ENCODE results near the gene TMEM86B. TPM values are rescaled to one million over a fixed set of nuclear protein-coding genes. Genes with fewer than 3 reads are reported as not detected.
A peak's percentile ranks its signal among the peaks of the same experiment; 100 is the strongest.

The TMEM86B gene
- total and polyA plus RNA-seq, 2 experiments from 2014 or later: 1.1 to 3.2 TPM

DNA sequence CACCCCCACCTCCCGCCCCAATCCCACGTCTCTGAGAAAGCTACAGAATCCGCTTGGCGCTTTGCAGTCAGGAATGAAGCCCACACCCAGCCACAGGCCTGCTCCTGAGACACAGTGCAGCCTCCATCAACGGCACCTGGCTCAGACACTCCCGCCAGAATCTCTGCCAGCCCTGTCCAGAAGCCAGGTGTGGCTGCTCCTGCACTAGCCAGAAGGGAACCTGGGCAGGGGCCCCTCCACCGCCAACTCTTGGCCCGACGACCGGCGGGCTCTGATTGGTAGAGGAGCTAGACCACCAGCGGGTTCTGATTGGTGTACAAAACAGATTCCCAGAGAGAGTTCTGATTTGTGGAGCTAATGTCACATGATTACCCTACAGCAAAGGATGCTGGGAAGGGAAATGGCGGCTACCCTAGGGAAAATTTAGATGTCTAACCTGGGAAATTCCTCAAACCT, 33.1 kb upstream of the TMEM86B start:
- Mint-ChIP-seq H3K4me1 (peaks cover 23% of the 10 kb centered on the region), H3K4me3 (no peak overlapping the region; the same call in 2 of the 3 replicates), H3K27me3 (ENCODE audit: insufficient read depth, low read depth, poor library complexity) (peaks cover 12% of the 10 kb centered on the region), H3K27ac (no peak overlapping the region), H3K36me3 (ENCODE audit: low read depth) (peaks cover 10% of the 10 kb centered on the region), H3K9me3 (peaks cover 6% of the 10 kb centered on the region)
- ATAC-seq (no peak), DNase-seq (ENCODE audit: low spot score) (peak; percentile 77)
- 0 out of 2 replicates have a peak, but pooled peaks cover 4% of the 10 kb centered on the region for H3K9me2 ChIP-seq (ENCODE audit: insufficient read depth)
- peaks cover 13% of the 10 kb centered on the region; the same call in 1 of the 2 replicates for H4K20me1 ChIP-seq (replicated peaks; ENCODE audit: insufficient read depth)
- H3K4me2 ChIP-seq: no peak overlapping the region
- no peak overlapping the region for H2AFZ ChIP-seq
- no peaks in the 10 kb centered on the region for H3K27me3 ChIP-seq (ENCODE audit: insufficient read depth)
- peaks cover 25% of the 10 kb centered on the region for H3F3A ChIP-seq (replicated peaks; ENCODE audit: low read depth)
- no peak overlapping the region for H3K27ac ChIP-seq (ENCODE audit: low read depth)
- TF ChIP-seq NANOG (IDR thresholded peaks at IDR 0.05; ENCODE audit: borderline replicate concordance) (no peak), POLR2AphosphoS5 (IDR thresholded peaks at IDR 0.05; ENCODE audit: low read depth) (peak; percentile 38; the same call in 1 of the 2 replicates)
- TF ChIP-seq, protein P1, sequence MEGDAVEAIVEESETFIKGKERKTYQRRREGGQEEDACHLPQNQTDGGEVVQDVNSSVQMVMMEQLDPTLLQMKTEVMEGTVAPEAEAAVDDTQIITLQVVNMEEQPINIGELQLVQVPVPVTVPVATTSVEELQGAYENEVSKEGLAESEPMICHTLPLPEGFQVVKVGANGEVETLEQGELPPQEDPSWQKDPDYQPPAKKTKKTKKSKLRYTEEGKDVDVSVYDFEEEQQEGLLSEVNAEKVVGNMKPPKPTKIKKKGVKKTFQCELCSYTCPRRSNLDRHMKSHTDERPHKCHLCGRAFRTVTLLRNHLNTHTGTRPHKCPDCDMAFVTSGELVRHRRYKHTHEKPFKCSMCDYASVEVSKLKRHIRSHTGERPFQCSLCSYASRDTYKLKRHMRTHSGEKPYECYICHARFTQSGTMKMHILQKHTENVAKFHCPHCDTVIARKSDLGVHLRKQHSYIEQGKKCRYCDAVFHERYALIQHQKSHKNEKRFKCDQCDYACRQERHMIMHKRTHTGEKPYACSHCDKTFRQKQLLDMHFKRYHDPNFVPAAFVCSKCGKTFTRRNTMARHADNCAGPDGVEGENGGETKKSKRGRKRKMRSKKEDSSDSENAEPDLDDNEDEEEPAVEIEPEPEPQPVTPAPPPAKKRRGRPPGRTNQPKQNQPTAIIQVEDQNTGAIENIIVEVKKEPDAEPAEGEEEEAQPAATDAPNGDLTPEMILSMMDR (conservative IDR thresholded peaks at IDR 0.05; ENCODE audit: low read depth in 2 of 2): no peak
- H3K36me3 ChIP-seq (ENCODE audit: insufficient read depth): no peaks in the 10 kb centered on the region
- H3K4me3 ChIP-seq: no peak overlapping the region
- H3K4me1 ChIP-seq (ENCODE audit: insufficient read depth): peaks cover 11% of the 10 kb centered on the region
- H3K79me2 ChIP-seq (replicated peaks; ENCODE audit: insufficient read depth): peaks cover 18% of the 10 kb centered on the region

DNA sequence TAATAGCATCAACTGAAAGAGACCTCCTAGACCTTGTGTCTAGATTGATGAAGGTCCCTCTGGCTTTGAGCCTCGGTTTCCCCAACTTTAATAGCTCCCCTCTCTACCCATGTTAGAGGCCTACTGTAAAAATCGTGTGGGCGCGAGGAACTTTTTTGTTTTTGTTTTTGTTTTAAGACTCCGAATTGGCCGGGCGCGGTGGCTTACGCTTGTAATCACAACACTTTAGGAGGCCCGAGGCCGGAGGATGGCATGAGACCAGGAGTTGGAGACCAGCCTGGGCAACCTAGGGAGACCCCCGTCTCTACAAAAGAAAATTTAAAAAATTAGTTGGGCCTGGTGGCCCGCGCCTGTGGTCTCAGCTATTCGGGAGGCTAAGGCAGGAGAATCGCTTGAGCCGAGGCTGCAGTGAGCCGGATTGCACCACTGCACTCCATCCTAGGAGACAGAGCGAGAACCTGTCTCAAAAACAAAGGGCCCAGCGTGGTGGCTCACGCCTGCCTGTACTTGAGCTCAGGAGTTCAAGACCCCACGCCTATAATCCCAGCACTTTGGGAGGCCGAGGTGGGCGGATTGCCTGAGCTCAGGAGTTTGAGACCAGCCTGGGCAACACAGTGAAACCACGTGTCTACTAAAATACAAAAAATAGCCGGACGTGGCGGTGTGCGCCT, 31.1 kb upstream of the TMEM86B start:
- H3K9me3 Mint-ChIP-seq: no peaks in the 10 kb centered on the region; the same call in 2 of the 3 replicates
- TF ChIP-seq, protein P1 (conservative IDR thresholded peaks at IDR 0.05; ENCODE audit: low read depth in 2 of 2): no peak
- TF ChIP-seq NANOG (IDR thresholded peaks at IDR 0.05; ENCODE audit: borderline replicate concordance): no peak
- no peak for TF ChIP-seq EZH2 (IDR thresholded peaks at IDR 0.05; ENCODE audit: low read depth, unreplicated experiment)
- TF ChIP-seq, protein P2, sequence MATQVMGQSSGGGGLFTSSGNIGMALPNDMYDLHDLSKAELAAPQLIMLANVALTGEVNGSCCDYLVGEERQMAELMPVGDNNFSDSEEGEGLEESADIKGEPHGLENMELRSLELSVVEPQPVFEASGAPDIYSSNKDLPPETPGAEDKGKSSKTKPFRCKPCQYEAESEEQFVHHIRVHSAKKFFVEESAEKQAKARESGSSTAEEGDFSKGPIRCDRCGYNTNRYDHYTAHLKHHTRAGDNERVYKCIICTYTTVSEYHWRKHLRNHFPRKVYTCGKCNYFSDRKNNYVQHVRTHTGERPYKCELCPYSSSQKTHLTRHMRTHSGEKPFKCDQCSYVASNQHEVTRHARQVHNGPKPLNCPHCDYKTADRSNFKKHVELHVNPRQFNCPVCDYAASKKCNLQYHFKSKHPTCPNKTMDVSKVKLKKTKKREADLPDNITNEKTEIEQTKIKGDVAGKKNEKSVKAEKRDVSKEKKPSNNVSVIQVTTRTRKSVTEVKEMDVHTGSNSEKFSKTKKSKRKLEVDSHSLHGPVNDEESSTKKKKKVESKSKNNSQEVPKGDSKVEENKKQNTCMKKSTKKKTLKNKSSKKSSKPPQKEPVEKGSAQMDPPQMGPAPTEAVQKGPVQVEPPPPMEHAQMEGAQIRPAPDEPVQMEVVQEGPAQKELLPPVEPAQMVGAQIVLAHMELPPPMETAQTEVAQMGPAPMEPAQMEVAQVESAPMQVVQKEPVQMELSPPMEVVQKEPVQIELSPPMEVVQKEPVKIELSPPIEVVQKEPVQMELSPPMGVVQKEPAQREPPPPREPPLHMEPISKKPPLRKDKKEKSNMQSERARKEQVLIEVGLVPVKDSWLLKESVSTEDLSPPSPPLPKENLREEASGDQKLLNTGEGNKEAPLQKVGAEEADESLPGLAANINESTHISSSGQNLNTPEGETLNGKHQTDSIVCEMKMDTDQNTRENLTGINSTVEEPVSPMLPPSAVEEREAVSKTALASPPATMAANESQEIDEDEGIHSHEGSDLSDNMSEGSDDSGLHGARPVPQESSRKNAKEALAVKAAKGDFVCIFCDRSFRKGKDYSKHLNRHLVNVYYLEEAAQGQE (IDR thresholded peaks at IDR 0.05; ENCODE audit: unreplicated experiment): no peak

More for the DNA sequence above, 31.1 kb upstream of the TMEM86B start:
- H3K4me2 ChIP-seq: peak overlapping the region; percentile 98
- H4K20me1 ChIP-seq (replicated peaks; ENCODE audit: insufficient read depth): peaks cover 32% of the 10 kb centered on the region
- peak overlapping the region; percentile 80 for H3K4me3 Mint-ChIP-seq
- 0 out of 2 replicates have a peak, but pooled peaks cover 4% of the 10 kb centered on the region for H3K9me2 ChIP-seq (ENCODE audit: insufficient read depth)
- peak overlapping the region; percentile 88; the same call in 1 of the 2 replicates for H2AFZ ChIP-seq
- peaks cover 4% of the 10 kb centered on the region; the same call in 2 of the 3 replicates for H3K36me3 Mint-ChIP-seq (ENCODE audit: low read depth)
- peak overlapping the region; percentile 90 for H3K4me3 ChIP-seq
- peaks cover 12% of the 10 kb centered on the region for H3K27me3 Mint-ChIP-seq (ENCODE audit: insufficient read depth, low read depth, poor library complexity)
- H3K36me3 ChIP-seq (ENCODE audit: insufficient read depth): no peaks in the 10 kb centered on the region
- peaks cover 44% of the 10 kb centered on the region for H3K4me1 Mint-ChIP-seq
- H3F3A ChIP-seq (replicated peaks; ENCODE audit: low read depth): peaks cover 25% of the 10 kb centered on the region
- no peaks in the 10 kb centered on the region for H3K27me3 ChIP-seq (ENCODE audit: insufficient read depth)
- peak overlapping the region; percentile 96 for H3K27ac Mint-ChIP-seq
- ATAC-seq: peak; percentile 5
- H3K4me1 ChIP-seq (ENCODE audit: insufficient read depth): peaks cover 17% of the 10 kb centered on the region
- H3K27ac ChIP-seq (ENCODE audit: low read depth): peak overlapping the region; percentile 98
- H3K79me2 ChIP-seq (replicated peaks; ENCODE audit: insufficient read depth): peaks cover 35% of the 10 kb centered on the region
- DNase-seq (ENCODE audit: low spot score): peak; percentile 35

All from GM23338 (cell line).